GM18505 (cell line): ENCODE results near the gene PALM3.
"Not testable (repeated sequence)": the region's sequence is repeated elsewhere in the genome, so short reads cannot be mapped to it uniquely, and the experiment has no call there.

Source experiments
- ATAC-seq: cut with Tn5 transposase; IDR thresholded peaks from one replicate; pipeline ENCODE4 v1.9.1; 2021; ENCODE audit not compliant: unreplicated experiment
- POLR2A ChIP-seq: IDR thresholded peaks from 4 replicates; pipeline ENCODE4 v1.6.1; 2011; ENCODE audit warnings: borderline replicate concordance; ENCODE audit not compliant: insufficient read depth, insufficient read length; ENCODE audit errors: extremely low read depth

PALM3 gene

GRCh38 chr19:14048443-14049153, 13.3 kb downstream of the PALM3 start:
- ATAC-seq = no peak
- TF ChIP-seq POLR2A = no peak

- ATAC-seq = not testable (repeated sequence)
These were observed 14.0 kb downstream of the PALM3 start for GRCh38 chr19:14047866-14048265.

DNA sequence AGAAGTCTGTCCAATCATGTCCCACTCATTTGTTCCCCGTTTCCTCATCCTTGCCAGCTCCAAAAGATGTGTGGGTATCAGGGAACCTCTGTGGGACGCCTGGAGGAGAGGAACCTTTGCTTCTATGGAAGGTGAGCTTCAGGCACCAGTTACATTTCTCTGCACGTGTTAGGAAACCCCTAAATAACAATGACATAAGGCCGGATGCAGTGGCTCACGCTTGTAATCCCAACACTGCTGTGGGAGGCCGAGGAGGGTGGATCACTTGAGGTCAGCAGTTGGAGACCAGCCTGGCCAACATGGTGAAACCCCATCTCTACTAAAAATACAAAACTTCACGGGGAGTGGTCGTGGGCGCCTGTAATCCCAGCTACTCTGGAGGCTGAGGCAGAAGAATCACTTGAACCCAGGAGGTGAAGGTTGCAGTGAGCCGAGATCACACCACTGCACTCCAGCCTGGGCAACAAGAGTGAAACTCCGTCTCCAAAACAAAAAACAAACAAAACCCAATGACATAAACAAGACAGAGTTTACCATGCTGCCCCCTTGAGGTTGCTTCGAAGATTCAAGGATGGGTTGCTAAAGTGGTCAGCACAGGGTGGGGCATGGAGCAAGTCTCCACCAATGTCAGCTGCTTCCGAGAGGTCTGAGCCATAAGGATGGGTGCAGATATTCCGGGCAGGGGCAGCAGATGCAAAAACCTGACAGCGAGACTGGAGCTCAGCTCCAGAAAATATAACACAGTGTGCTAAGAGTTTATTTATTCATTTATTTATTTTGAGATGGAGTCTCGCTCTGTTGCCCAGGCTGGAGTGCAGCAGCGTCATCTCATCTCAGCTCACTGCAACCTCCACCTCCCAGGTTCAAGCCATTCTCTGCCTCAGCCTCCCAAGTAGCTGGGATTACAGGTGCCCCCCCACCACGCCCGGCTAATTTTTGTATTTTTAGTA, 18.9 kb downstream of the PALM3 start:
- ATAC-seq = not testable (repeated sequence)

DNA sequence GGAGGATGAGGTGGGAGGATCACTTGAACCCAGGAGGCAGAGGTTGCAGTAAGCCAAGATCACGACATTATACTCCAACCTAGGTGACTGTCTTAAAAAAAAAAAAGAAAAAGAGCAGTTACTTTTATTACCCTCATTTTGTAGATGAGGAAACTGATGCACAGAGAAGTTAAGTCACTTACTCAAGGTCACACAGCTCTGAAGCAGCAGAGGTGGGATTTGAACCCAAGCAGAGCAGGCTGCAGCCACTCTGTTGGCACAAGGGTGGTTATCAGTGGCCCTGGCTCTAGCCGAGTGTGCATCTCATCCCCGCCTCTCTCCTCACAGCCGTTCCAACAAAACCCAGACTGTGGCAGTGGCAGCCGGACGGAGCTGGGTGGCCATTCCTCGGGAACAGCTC, 22.7 kb downstream of the PALM3 start:
- ATAC-seq = no peak
- no peak for TF ChIP-seq POLR2A

DNA sequence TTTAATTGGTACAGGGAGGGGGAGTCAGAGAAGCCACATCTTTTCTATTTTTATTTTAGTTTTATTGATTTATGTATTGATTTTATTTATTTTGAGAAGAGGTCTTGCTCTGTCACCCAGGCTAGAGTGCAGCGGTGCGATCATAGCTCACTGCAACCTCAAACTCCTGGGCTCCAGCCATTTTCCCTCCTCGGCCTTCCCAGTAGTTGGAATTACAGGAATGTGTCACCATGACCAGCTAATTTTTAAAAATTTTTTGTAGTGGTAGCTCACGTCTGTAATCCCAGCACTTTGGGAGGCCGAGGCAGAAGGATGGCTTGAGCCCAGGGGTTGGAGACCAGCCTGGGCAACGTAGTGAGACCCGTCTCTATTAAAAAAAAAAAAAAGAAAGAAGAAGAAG, 26.2 kb downstream of the PALM3 start:
- no peak for TF ChIP-seq POLR2A
- no peak for ATAC-seq

DNA sequence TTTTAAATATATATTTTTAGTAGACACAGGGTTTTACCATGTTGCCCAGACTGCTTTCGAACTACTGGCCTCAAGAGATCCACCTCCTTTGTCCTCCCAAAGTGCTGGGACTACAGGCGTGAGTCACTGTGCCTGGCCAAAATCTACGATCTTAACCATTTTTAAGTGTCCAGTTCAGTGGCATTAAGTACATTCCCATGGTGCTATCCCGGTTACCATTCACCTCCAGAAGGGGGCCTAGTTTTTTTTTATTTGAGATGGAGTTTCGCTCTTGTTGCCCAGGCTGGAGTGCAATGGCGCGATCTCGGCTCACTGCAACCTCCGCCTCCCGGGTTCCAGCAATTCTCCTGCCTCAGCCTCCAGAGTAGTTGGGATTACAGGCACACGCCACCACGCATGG, 26.7 kb downstream of the PALM3 start:
- ATAC-seq = not testable (repeated sequence)

DNA sequence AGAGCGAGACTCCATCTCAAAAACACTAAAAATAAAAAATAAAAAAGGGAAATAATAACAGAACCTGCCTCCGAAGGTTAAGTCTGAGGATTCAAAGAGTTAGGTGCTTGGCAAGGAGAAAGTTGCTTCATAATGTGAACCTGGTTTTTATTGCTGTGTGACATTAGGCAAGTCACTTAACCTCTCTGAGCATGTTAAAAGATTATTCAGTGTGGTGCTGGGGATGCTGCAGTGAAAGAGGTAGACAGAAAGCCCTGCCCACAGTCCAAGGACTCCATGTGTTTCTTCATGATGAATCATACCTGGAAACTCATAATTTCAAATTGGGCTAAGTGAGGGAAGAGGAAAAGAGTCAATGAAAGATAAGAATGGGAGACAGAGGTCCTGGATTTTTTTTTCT, 27.9 kb downstream of the PALM3 start:
- ATAC-seq = no peak
- TF ChIP-seq POLR2A = no peak

DNA sequence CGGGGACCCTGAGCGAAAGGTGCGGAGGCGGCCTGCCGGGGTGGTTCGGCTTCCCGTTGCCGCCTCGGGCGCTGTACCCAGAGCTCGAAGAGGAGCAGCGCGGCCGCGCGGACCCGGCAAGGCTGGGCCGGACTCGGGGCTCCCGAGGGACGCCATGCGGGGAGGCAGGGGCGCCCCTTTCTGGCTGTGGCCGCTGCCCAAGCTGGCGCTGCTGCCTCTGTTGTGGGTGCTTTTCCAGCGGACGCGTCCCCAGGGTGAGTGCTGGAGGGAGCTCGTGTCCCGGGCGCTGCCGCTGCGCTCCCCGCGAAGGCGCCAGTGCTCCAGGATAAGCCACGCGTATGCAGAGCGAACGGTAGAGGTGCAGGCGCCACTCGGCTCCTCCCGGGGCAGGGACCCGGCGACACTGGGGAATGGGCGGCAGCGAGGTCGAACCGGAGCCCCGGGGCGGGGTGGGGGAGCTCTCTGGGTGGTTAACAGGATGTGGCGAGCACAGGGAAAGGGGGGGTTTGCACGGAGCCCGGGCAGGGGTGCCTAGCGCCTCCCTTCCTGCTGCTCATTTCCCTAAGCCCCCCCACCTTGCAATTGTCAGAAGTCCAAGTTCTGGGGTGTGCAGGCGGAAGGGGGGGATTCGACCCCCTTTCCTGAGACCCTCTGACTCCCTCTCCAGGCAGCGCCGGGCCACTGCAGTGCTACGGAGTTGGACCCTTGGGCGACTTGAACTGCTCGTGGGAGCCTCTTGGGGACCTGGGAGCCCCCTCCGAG, 30.0 kb downstream of the PALM3 start, which contains the start of gene IL27RA:
Gene IL27RA, plus strand, starts transcription at position 44 of the 762 bp plus-strand sequence. Its CDS starts 111 bp downstream, at position 155.
- peak; percentile 75 for TF ChIP-seq POLR2A
- peak; percentile 54 for ATAC-seq

DNA sequence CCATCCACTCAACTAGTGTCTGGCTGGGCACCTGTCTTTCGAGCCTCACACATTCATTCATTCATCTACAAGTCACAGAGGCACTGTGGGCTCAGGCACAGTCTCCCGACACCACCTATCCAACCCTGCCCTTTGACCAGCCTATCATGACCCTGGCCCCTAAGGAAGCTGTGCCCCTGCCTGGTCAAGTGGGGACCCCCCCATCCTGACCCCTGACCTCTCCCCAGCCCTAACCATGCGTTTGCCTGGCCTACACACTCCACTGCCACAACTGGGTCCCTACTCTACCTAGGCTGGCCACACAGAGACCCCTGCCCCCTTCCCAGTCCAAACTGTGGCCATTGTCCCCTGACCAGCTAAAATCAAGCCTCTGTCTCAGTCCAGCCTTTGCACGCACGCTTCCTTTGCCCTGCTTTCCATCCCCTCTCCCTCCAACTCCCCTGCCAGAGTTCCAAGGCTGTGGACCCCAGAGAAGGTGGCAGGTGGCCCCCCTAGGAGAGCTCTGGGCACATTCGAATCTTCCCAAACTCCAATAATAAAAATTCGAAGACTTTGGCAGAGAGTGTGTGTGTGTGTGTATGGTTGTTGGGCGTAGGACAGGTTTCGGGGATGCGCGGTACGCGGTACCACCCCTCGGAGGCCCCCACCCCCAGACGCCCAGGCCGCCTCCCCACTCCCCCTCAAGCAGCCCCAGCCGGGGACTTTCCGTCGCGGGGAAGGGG, 30.7 kb downstream of the PALM3 start:
- ATAC-seq = no peak
- no peak for TF ChIP-seq POLR2A

GRCh38 chr19:14028901-14029300, 33.0 kb downstream of the PALM3 start:
- TF ChIP-seq POLR2A = no peak
- no peak for ATAC-seq

DNA sequence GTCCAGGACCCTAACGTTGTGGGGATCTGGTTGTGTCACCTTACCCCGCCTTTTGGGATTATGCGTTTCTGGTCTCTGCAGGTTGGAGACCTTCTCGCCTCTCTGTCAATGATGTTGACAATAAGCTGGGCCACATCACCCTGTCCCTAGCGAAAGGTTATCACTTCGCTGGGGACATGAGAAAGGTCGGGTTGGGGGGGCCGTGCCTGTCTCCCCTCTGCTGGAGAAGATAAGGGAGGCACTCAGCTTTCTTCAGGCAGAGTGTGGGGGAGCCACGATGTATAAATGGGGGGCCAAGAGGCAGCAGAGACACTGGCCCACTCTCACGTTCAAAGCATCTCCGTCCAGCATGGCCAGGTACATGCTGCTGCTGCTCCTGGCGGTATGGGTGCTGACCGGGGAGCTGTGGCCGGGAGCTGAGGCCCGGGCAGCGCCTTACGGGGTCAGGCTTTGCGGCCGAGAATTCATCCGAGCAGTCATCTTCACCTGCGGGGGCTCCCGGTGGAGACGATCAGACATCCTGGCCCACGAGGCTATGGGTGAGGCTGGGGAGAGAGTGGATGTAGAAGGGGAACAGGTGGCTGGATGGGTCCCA, 33.9 kb downstream of the PALM3 start, which contains the start of gene RLN3:
Gene RLN3, plus strand, starts transcription at position 293 of the 595 bp plus-strand sequence. Its CDS starts 57 bp downstream, at position 350.
- TF ChIP-seq POLR2A = no peak
- ATAC-seq = no peak

DNA sequence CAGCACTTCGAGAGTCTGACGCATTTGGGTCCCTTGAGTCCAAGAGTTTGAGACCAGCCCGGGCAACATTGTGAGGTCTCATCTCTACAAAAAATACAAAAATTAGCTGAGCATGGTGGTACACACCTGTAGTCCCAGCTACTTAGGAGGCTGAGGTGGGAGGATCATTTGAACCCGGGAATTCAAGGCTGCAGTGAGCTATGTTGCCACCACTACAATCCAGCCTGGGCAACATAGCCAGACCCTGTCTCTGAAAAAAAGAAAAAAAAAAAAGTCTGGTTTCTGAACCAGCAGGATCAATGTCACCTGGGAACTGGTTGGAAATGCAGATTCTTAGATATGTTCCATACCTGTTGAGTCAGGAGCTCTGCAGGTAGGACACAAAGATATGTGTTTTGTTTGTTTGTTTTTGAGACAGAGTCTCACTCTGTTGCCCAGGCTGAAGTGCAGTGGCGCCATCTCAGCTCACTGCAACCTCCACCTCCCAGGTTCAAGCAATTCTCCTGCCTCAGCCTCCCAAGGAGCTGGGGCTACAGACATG, 35.2 kb downstream of the PALM3 start:
- ATAC-seq = not testable (repeated sequence)
